Endothelial cell of umbilical vein (primary cell): Measurements from ENCODE around the gene UBE2G1. TPM values are rescaled to one million over a fixed set of nuclear protein-coding genes. Genes with fewer than 3 reads are reported as not detected.

Experiments
- BruUV-seq: library from RNA; stranded (reverse); fragments of 400-500 nt; replicated peaks from 2 replicates; lab custom pipeline; 2021; lab: Mats Ljungman, UMichigan
- CTCF ChIA-PET: fragments of 300-600, 350-600 bp; sonication (Branson Sonifier 250); formaldehyde crosslinking; loops from one replicate; lab custom pipeline; 2021; ENCODE audit warnings: antibody characterized with exemption, inconsistent platforms; lab: Charles Lee
- POLR2A ChIA-PET: fragments of 300-600, 350-600 bp; sonication (Branson Sonifier 250); formaldehyde crosslinking; loops from one replicate; lab custom pipeline; 2021; ENCODE audit warnings: antibody characterized with exemption, inconsistent platforms; lab: Charles Lee
- DNase-seq: peaks from one replicate; pipeline ENCODE4 v3.0.0-alpha.2; 2011; ENCODE audit warnings: low read depth, low spot score
- FAIRE-seq: peaks from 2 replicates; lab custom pipeline; 2011; peaks lifted over from hg19 to GRCh38; lab: Jason Lieb, UNC
- H2AFZ ChIP-seq: 2 replicates; pipeline ENCODE4 v1.6.0; 2012; ENCODE audit warnings: low read depth, low read length, control low read depth, inconsistent platforms
- H3K27ac ChIP-seq: 2 replicates; pipeline ENCODE4 v1.5.1; 2011; ENCODE audit warnings: low read depth, mild to moderate bottlenecking, control low read depth, low read length, moderate library complexity; ENCODE audit not compliant: insufficient read depth
- H3K27me3 ChIP-seq, 2 experiments: 2 replicates each; pipeline versions ENCODE4 v1.6.0 to v1.6.1; 2011; ENCODE audit warnings: low read length in 2 of 2, mixed read lengths in 1 of 2; ENCODE audit not compliant: control insufficient read depth in 2 of 2, insufficient read depth in 2 of 2
- H3K36me3 ChIP-seq, 2 experiments: 2 replicates in 1 of 2; 3 replicates in 1 of 2; pipeline ENCODE4 v1.5.1; 2011; ENCODE audit warnings: low read length in 2 of 2, mild to moderate bottlenecking in 1 of 2, moderate library complexity in 1 of 2; ENCODE audit not compliant: control insufficient read depth in 2 of 2, insufficient read depth in 2 of 2; ENCODE audit errors: extremely low read depth in 1 of 2
- H3K4me1 ChIP-seq: 3 replicates; pipeline ENCODE4 v1.5.1; 2011; ENCODE audit warnings: mild to moderate bottlenecking, low read length; ENCODE audit not compliant: control insufficient read depth, insufficient read depth; ENCODE audit errors: extremely low read depth
- H3K4me2 ChIP-seq: 2 replicates; pipeline ENCODE4 v1.6.1; 2011; ENCODE audit warnings: low read length, control low read depth, mixed read lengths; ENCODE audit not compliant: insufficient read depth
- H3K4me3 ChIP-seq, 3 experiments: fragments of 200-600 bp in 1 of 3; sonication (generic), shearing (Covaris generic) in 1 of 3; replicated peaks in 1 of 3; 2 replicates each; pipeline ENCODE4 v1.5.1; 2011 to 2016; ENCODE audit warnings: control low read depth in 3 of 3, low read length in 3 of 3, mild to moderate bottlenecking in 2 of 3, inconsistent platforms in 1 of 3, low read depth in 1 of 3, moderate library complexity in 1 of 3; ENCODE audit not compliant: insufficient read depth in 1 of 3
- H3K79me2 ChIP-seq: 2 replicates; pipeline ENCODE4 v1.6.0; 2012; ENCODE audit warnings: low read length, inconsistent platforms; ENCODE audit not compliant: control insufficient read depth, insufficient read depth
- H3K9ac ChIP-seq: replicated peaks from 2 replicates; pipeline ENCODE3; 2011; ENCODE audit warnings: low read length, control low read depth; ENCODE audit not compliant: insufficient read depth; ENCODE audit errors: extremely low read depth
- H3K9me1 ChIP-seq: replicated peaks from 3 replicates; pipeline ENCODE4 v1.6.0; 2011; ENCODE audit warnings: mild to moderate bottlenecking, low read length; ENCODE audit not compliant: control insufficient read depth, insufficient read depth; ENCODE audit errors: extremely low read depth
- H3K9me3 ChIP-seq: replicated peaks from 2 replicates; pipeline ENCODE4 v1.5.1; 2012; ENCODE audit warnings: low read length, inconsistent platforms; ENCODE audit not compliant: control insufficient read depth, insufficient read depth
- H4K20me1 ChIP-seq: replicated peaks from 2 replicates; pipeline ENCODE3; 2011; ENCODE audit warnings: mild to moderate bottlenecking, low read length; ENCODE audit not compliant: control insufficient read depth, insufficient read depth; ENCODE audit errors: extremely low read depth
- CTCF ChIP-seq, 2 donors: IDR thresholded peaks; 1 replicate in 1 of 2; 2 replicates in 1 of 2; pipeline ENCODE4 v1.5.1; 2011; ENCODE audit warnings: low read length in 2 of 2, mild to moderate bottlenecking in 2 of 2, moderate library complexity in 2 of 2, control low read depth in 1 of 2, inconsistent platforms in 1 of 2, low read depth in 1 of 2; ENCODE audit not compliant: insufficient read depth in 1 of 2; ENCODE audit errors: extremely low read depth in 1 of 2
- EZH2 ChIP-seq: IDR thresholded peaks from 2 replicates; pipeline ENCODE4 v1.6.1; 2012; ENCODE audit warnings: borderline replicate concordance, low read depth, mild to moderate bottlenecking, moderate library complexity, low read length, inconsistent platforms; ENCODE audit not compliant: severe bottlenecking
- FOS ChIP-seq: IDR thresholded peaks from 2 replicates; pipeline ENCODE4 v1.6.1; 2011; ENCODE audit warnings: mild to moderate bottlenecking, low read length, moderate library complexity, borderline replicate concordance; ENCODE audit not compliant: insufficient read depth
- GATA2 ChIP-seq: IDR thresholded peaks from 2 replicates; pipeline ENCODE4 v1.7.0; 2011; ENCODE audit warnings: low read depth, mild to moderate bottlenecking, moderate library complexity, mixed read lengths, low read length; ENCODE audit not compliant: insufficient read length, insufficient read depth
- JUN ChIP-seq: IDR thresholded peaks from 2 replicates; pipeline ENCODE4 v1.6.1; 2011; ENCODE audit warnings: borderline replicate concordance, low read depth; ENCODE audit not compliant: insufficient read length, insufficient read depth
- MAX ChIP-seq: IDR thresholded peaks from 2 replicates; pipeline ENCODE4 v1.6.1; 2011; ENCODE audit not compliant: insufficient read depth, insufficient read length
- MYC ChIP-seq: IDR thresholded peaks from one replicate; pipeline ENCODE4 v1.6.1; 2011; ENCODE audit warnings: mild to moderate bottlenecking, low read depth, low read length
- POLR2A ChIP-seq: IDR thresholded peaks from 2 replicates; pipeline ENCODE4 v1.6.1; 2012; ENCODE audit warnings: low read depth, mild to moderate bottlenecking, control low read depth, low read length
- POLR2AphosphoS5 ChIP-seq: IDR thresholded peaks from 2 replicates; pipeline ENCODE4 v1.6.1; 2012; ENCODE audit warnings: low read depth, mild to moderate bottlenecking, control low read depth, low read length, moderate library complexity; ENCODE audit not compliant: insufficient read depth
- dilution Hi-C: fragments of 300-500 bp; cut with MboI; formaldehyde crosslinking; loops from one replicate; pipeline ENCODE4 v1.15.0; 2019; ENCODE audit warnings: low sequenced_read_pairs; ENCODE audit not compliant: extremely low pct_ligation_motif_present
- intact Hi-C: fragments of 100-400 bp; cut with micrococcal nuclease; formaldehyde crosslinking; loops from one replicate; pipeline ENCODE4 v1.10.0; 2022
- polyA plus RNA-seq, 4 experiments: library from polyadenylated mRNA; depleted of rRNA in 3 of 4; stranded (reverse) in 3 of 4; unstranded in 1 of 4; fragments of >200 nt; gene quantifications; 2 replicates each; pipeline versions ENCODE4 v1.2.1 to v1.2.3, GENCODE V29; 2011 to 2012; ENCODE audit warnings: missing spikeins in 1 of 4
- total RNA-seq: library from RNA; stranded (reverse); gene quantifications from 2 replicates; pipeline ENCODE4 v1.2.3, GENCODE V29; 2021

Gene UBE2G1
- total and polyA plus RNA-seq, 2 donors (not counting 3 experiments of a cell fraction or from before 2014, with no cell fraction given) = 29.2 to 79.6 TPM

GRCh38 chr17:4324463-4324862 lies 42.0 kb downstream of the UBE2G1 start:
- Histone ChIP-seq H2AFZ (no peak overlapping the region), H3K79me2 (peaks cover 100% of the 10 kb centered on the region), H4K20me1 (peaks cover 26% of the 10 kb centered on the region), H3K9me1 (no peaks in the 10 kb centered on the region), H3K9ac (no peak overlapping the region), H3K9me3 (no peaks in the 10 kb centered on the region), H3K27me3 (no peaks in the 10 kb centered on the region), H3K4me2 (no peak overlapping the region), H3K4me1 (peaks cover 6% of the 10 kb centered on the region), H3K4me3 (no peak overlapping the region), H3K36me3 (no peaks in the 10 kb centered on the region), H3K27ac (no peak overlapping the region)
- CTCF ChIA-PET = no interaction called here
- TF ChIP-seq POLR2A (no peak), CTCF (IDR thresholded peaks at IDR 0.05; ENCODE audit: extremely low read depth in 1 of 2, insufficient read depth in 1 of 2, low read depth in 1 of 2, low read length in 2 of 2) (no peak), MAX (no peak), EZH2 (no peak), GATA2 (no peak), MYC (no peak), POLR2AphosphoS5 (no peak), JUN (no peak), FOS (no peak)
- intact Hi-C loops = no loop called here
- FAIRE-seq (no peak), DNase-seq (no peak)
- no TSS peak for BruUV-seq
- dilution Hi-C loops = no loop called here
- POLR2A ChIA-PET = no interaction called here
